Sciatic nerve (tissue), 2 donors: ENCODE measurements around the gene SPTBN1. TPM values are rescaled to one million over a fixed set of nuclear protein-coding genes. Genes with fewer than 3 reads are reported as not detected.
A peak's percentile ranks its signal among the peaks of the same experiment; 100 is the strongest.
"Not testable (repeated sequence)": the region's sequence is repeated elsewhere in the genome, so short reads cannot be mapped to it uniquely, and the experiment has no call there.

ENCODE experiments used
- ATAC-seq: fragments of 200-7000 bp; cut with Tn5 transposase; one replicate; pipeline ENCODE4 v1.9.1; 2020; ENCODE audit warnings: mild to moderate bottlenecking, moderate library complexity
- DNase-seq: peaks from one replicate; pipeline ENCODE4 v3.0.0-alpha.2; 2020; ENCODE audit warnings: low spot score
- intact Hi-C: fragments of 100-400 bp; cut with DNase I; formaldehyde crosslinking; loops from one replicate; pipeline ENCODE4 v1.14.2; 2022
- total RNA-seq: library from RNA; stranded (reverse); fragmentation: NEBNext Ultra II Directional; extraction: Animal tissue kit (Norgen Biotek cat#: 25700); gene quantifications from one replicate; pipeline ENCODE4 v1.2.1, GENCODE V29; 2021
- donor health status: DM: no; HTN: no; CAD: no.
- donor health status: DM: no; HTN: no; CAD: no.

SPTBN1 gene
- total RNA-seq, 1 donor from 2014 or later, result 1,016 TPM

DNA sequence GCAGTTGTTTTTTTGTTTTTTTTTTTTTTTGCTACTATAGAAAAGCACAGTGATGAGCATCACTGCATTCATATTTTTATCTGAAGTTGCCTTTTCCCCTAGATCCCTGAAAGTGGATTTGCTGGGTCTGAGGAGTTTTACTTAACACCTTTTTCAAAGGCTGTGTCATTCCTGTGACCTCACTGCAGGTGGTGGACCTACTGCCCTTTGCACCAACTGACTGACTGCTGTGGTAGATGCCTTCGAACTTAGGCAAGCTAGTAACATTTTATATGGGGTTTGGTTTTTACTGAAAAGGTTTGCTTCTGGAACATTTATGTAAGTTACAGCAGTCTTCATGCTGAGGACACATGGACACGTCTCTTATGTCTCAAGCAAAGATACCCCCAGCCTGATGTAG lies 36.2 kb downstream of the SPTBN1 start:
- DNase-seq (no peak), ATAC-seq (no peak)
- intact Hi-C loops, result no loop called here

DNA sequence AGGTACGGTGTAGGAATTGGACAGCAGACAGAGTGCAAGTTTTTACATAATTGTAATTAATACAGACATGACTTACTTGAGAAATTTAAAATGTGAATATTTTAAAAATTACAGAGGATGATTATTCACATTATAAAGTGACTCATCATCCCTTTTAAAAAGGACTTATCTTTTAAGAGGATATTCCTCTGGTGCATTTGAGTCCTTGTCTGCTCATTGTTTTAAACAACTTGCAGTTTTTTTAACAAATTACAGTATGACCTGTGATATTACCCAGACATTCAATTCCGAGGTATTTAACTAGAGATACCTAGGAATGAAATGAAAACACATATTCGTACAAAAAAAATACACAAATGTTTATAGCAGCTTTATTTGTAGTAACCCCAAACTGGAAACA lies 38.0 kb downstream of the SPTBN1 start:
- ATAC-seq (no peak), DNase-seq (no peak)
- intact Hi-C loops, result no loop called here

DNA sequence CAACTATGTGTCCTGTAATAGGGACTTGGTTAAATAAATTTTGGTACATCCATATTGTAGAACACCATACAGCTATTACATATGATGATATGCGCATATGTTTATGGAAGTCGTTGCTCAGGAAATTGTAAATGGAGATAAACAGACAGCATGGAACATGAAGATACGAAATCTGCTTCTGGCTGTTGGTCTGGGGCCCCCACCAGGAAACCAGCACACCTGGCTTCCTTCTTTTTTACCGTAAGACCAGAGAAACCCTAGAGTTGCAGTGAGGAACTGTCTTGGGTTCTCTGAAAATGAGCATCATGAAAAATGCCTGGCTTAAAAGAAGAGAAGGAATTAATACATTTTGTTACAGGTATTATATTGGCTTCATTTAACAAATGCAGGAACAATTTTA lies 40.8 kb downstream of the SPTBN1 start:
- ATAC-seq (no peak), DNase-seq (no peak)
- intact Hi-C loops, result no loop called here

DNA sequence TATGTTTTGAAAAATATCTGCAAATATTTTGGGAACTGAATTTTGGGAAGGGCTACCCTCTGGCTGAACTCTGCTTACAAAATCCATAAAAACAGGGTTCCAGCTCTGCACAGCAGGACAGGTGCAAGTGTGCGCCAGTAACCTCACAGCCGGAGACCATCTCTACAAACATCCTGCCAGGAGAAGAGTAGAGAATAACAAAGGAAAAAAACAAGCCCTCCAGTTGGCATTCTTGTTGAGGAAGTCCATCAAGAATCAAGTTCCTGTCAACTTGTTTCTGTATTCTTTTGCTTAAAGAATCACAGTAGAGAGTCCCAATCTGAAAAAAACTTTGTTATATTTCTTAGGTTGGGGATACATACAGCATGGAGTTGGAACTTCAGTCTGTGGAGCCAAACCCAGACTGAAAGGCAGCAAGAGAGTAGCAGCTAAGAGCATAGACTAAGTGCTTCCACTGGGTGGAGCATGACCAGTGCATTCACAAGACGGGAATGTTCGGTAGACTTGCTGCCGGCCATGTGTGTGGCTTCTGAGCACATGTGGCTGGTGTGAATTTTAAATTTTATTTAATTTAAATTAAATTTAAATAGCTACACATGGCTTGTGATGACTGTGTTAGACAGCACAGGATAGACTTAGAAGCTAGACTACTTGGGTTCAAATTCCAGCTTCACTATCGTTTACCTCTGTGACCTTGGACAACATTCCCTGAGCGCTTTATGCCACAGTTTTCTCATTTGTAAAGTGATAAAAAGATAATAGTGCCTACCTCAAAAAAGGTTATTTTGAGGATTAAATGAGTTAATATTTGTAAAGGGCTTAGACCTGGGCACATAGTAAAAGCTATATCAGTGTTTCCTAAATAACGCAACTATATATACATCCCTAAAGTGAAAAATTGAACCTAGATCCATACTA lies 41.9 kb downstream of the SPTBN1 start:
- intact Hi-C loops, result no loop called here
- ATAC-seq (peak; percentile 69), DNase-seq (no peak)

DNA sequence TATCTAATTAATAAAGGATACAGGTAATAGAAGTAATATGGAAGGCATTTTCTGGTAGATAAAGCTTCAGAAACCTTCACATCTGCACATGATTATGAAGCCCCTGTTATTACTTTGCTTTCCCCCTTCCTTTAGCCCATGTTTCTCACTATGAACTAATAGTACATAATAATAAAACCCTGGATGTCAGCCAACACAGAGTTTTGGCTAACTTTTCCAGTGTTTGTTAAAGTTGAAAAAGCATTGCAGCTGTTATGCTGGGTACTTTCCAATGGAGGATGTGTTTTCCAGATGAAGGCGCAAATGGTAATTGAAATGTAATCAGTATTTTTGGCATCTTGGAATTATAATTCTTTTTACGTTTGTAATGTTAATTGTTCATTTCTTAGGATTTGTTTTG lies 43.5 kb downstream of the SPTBN1 start:
- intact Hi-C loops, result no loop called here
- peak; percentile 55 for ATAC-seq
- no peak for DNase-seq

DNA sequence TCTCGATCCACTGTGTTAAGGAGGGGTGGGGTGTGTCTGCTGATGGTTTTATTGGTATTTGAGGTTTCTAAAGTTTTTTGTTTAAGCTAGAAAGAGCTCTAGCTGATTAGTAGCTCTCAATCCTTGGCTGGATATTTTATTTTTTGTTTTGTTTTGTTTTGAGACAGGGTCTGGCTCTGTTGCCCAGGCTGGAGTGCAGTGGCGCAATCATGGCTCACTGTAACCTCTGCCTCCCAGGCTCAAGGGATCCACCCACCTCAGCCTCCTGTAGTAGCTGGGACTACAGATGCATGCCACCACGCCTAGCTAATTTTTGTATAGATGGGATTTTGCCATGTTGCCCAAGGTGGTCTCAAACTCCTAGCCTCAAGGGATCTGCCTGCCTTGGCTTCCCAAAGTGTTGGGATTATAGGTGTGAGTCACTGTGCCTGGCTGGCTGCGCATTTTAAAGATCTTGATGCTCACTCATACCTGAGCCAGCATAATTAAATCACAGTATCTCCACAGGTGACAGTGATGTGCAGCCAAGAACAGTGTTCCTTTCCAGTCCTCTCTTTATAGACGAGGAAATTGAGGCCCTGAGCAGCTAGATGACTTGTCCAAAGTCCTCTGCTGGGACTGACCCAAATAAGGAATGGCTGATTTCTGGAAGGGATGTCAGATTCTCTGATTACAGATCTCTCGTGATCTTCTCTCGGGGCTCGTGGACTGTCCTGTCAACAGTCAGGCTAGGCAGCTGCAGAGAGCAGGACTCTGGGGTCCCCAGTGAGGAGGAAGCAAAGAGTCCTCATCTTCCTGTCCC lies 44.5 kb downstream of the SPTBN1 start:
- DNase-seq, result no peak
- intact Hi-C loops, result no loop called here
- ATAC-seq, result peak; percentile 65

DNA sequence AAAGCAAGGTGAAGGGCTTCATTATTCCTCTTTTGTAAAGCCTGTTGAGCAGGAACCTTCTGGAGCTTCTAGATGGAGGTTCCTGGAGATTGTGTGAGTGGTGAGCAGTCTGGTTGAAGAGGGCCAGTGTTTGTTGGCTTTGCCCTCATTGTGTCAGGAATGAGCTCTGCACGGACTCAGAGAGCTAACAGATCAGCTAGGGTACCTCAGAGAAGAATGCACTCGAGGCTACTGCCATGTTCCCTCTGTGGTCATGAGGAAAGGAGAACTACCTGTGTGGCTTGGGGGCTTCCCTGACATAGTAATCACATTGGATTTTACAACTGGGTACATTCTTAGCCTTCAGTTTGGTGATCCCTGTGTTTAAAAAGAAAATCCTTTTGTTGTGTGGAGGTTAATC lies 46.6 kb downstream of the SPTBN1 start:
- DNase-seq (no peak), ATAC-seq (no peak)
- intact Hi-C loops, result no loop called here

DNA sequence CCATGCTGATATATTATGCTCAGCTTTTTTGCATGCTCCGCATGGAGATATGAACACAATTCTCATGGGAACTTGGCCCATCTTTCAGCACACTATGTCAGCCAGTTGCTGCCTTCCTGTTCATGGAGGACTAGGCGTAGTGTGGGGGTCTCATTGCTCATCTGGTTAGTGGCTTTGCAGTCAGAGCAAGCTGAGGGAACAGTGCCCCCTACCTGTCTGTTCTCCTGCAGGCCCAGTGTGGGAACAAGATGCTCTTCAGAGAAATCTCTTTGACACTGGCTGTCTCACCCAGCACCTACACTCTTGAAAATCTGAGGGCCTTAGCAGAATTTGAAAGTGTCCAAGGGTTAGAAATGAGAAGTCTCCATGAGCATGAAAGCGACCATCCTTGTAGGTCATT lies 47.1 kb downstream of the SPTBN1 start:
- no peak for DNase-seq
- ATAC-seq, result no peak
- intact Hi-C loops, result no loop called here

DNA sequence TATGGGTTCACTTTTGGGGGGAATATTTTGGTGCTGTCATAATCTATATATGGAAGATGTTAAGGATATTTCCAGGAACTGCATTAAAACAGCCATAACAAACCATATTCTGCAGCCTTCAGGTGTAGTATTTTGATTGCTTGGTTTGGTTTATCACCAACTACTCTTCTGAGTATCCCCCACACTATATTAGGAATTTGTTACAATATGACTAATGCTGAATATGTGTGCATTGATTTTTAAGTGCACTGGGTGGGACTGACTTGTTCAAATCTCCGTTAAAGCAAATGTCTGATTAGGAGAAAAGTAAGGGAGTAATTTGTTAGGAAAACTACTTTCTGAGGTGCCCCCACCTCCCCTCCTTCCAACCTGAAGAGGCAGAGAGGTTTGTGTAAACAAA lies 47.7 kb downstream of the SPTBN1 start:
- no peak for ATAC-seq
- DNase-seq, result no peak
- intact Hi-C loops, result no loop called here

DNA sequence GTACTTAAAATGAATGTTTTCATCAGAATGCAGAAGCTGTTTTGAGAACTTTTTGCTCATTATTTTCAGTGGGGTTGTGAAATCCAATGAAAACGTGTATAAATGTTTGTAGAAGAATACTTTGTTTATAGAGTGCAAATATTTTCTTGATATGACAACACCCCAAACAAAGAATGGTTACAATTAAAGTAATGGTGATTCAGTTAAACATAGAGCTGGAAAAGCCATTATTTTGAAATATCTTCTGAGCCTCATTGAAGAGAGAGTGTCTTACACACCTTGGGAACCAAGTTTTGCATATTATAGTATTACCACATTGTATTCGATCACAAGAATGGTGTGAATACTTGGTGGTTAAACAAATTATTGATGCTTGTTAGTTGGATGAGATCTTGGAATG lies 48.7 kb downstream of the SPTBN1 start:
- ATAC-seq, result no peak
- intact Hi-C loops, result no loop called here

DNA sequence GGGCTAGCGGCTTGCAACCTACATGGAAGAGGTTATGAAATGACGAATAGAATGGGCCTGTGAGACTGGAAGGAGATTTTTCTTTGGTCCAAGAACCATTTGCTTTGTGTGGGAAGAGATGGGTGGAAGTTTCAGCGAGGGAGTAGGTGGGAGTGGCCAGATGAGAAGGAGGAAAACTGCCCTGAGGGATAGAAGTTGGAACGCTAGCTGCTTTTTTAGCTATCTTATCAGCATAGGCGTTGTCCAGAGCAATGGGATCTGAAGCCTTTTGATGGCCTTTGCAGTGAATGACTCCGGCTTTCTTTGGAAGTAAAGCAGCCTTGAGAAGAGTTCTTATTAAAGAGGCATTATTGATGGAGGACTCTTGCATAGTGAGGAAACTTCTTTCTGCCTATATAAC lies 52.4 kb downstream of the SPTBN1 start:
- no peak for DNase-seq
- intact Hi-C loops, result no loop called here
- no peak for ATAC-seq

More for the DNA sequence above, 48.7 kb downstream of the SPTBN1 start:
- no peak for DNase-seq

DNA sequence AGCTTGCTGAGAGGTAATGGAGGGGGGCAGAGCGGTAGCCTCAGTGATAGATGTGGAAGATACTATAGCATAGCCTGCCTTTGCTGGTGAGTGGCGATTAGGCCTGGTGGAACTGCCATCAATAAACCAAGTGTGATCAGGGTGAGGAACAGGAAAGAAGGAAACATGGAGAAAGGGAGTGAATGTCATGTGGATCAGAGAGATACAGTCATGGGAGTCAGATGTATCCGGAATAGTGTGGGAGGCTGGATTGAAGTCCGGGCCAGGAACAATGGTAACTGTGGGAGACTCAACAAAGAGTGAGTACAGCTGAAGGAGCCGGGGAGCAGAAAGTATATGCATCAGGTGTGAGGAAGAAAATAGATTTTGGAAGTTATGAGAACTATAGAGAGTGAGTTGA lies 52.9 kb downstream of the SPTBN1 start:
- intact Hi-C loops, DNase-seq, ATAC-seq: not testable (repeated sequence)

DNA sequence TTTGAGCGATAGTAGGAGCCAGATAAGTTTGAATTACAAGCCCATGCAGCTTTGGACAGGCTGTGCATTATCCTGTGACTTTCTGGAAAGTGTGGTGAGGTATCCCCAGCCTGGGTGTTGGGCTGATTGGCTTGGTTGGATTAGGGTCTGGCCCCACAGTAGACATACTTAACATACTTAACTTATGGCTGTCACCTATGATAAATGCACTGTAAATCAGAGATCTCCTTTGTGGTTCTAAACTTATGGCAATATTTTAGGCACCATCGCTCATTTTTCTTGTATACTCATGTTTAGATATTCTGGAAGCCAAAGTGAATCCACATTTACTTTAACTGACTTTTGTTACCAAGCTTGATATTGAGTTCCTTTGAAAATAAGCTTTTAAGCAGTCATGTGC lies 54.8 kb downstream of the SPTBN1 start:
- ATAC-seq (no peak), DNase-seq (no peak)
- intact Hi-C loops, result no loop called here

DNA sequence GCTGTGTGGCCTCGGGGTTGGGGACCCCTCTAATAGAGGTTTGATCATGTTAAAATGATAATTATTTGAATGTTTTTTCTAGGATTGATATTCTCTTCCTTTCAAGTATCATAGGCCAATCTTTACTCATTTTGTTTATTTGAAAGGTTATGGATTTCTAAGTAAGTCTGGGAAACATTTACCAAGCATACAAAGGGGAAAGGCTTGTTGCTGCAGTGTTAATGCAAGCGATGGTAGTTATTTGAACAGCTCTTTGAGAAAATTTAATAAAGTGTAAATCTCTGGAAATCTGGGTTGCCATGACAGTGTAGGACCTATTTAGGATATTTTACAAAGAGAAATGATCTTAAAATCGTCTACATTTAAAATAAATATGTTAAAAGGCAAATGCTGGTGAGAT lies 56.1 kb downstream of the SPTBN1 start:
- intact Hi-C loops, result no loop called here
- DNase-seq, result no peak
- ATAC-seq, result no peak

DNA sequence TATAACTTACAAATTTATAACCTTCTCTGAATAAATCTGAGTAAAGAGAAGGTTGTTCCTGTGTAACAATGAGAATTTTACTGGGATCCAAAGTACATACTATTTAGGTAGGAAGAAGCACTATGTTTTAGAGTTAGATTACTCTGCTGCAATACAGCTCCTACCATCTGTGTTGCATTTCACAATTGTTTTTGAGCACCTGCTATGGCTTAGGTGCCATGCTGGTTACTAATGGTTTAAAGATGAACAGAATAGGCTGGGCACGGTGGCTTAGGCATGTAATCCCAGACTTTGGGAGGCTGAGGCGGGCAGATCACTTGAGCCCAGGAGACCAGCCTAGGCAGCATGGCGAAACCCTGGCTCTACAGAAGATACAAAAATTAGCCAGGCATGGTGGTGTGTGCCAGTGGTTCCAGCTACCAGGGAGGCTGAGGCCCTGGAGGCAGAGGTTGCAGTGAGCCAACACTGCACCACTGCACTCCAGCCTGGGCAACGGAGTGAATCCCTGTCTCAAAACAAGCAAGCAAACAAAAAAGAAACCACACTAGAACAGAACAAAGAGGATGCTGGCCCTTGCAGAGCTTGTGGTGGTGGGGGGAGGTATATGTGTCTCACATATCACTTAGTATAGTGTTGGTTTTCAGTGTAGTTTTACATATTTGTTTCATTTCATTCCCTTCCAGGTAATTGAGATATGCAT lies 56.7 kb downstream of the SPTBN1 start:
- intact Hi-C loops, result no loop called here
- DNase-seq (no peak), ATAC-seq (no peak)

DNA sequence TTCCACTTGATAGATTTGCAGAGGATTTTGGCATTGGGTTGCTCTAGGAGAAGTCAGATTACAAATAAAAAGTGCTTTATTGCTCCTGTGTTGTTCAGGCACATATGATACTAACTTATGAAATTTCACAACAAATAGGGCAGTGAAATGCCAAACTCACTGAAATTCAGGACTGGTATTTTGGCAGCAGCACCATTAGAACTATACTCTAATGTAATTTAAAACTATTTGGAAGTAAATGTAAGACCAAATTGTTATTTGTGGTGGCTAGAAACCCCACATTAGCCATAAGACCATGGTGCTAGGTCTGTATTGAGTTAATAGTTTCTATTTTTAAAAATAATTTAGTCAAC lies 57.2 kb downstream of the SPTBN1 start:
- DNase-seq, result no peak
- intact Hi-C loops, result no loop called here
- ATAC-seq, result no peak

DNA sequence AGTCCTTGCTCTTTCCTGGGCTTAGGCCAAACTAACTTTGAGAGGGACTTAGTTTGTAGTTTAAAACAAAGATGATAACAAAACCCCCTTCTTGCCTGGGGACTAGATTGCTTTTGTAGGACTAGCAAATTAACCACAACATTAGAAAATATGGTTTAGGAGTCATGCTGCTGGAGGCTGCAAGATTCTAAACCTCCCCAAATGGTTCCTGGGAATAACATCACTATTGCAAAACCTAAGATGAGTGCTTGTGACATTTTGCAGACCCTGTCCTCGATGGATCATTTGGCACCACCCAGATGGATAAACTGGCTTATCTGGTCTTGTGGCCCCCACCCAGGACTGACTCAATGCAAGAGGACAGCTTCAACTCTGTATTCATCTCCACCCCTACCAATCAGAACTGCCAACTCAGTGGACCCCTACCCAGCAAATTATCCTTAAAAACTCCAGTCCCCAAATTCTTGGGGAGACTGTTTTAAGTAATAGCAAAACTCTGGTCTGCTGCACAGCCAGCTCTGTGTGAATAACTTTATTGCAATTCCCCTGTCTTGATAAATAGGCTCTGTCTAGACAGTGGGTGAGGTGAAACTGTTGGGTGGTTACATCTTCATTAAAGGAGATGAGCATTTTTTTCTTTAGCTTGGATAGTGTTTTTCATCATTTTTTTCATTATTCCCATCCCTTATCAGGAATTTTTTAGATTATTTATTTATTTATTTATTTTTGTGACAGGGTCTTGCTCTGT lies 58.9 kb downstream of the SPTBN1 start:
- intact Hi-C loops, result no loop called here
- DNase-seq (no peak), ATAC-seq (no peak)

DNA sequence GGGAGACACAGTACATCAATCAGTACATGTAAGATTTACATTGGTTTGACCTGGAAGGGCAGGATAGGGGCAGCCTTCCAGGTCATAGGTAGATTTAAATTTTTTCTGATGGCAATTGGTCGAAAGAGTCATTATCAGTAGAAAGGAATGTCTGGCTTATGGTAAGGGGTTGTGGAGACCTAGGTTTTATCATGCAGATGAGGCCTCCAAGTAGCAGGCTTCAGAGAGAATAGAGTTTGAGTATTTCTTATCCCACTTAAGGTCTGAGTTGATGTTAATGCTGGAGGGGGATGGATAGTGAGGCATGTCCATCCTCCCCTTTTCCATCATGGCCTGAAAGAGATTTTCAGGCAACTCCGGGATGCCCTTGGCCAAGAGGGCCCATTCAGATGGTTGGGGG lies 60.7 kb downstream of the SPTBN1 start:
- ATAC-seq (no peak), DNase-seq (no peak)
- intact Hi-C loops, result no loop called here

DNA sequence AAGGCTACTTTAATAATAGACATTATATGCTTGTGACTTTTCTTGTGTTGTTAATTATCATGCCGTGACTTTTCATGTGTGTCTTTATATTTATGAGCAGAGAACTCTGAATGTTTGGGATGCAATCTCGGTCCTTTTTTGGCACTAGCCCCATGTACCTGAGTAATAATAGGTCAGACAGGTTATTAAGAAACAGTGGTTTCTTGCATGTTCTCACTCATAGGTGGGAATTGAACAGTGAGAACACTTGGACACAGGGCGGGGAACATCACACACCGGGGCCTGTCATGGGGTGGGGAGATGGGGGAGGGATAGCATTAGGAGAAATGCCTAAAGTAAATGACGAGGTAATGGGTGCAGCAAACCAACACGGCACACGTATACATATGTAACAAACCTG lies 61.9 kb downstream of the SPTBN1 start:
- DNase-seq, ATAC-seq, intact Hi-C loops: not testable (repeated sequence)
